HepG2 (cell line): ENCODE results near the gene TCF12. TPM values are rescaled to one million over a fixed set of nuclear protein-coding genes. Genes with fewer than 3 reads are reported as not detected.

ENCODE experiments used
- FOXK2 ChIP-seq: fragments of 450-650 bp; IDR thresholded peaks from 2 replicates; pipeline ENCODE4 v1.6.1; 2016
- JUND ChIP-seq: sonication (generic); formaldehyde crosslinking; IDR thresholded peaks from 2 replicates; pipeline ENCODE4 v1.8.0; 2022; ENCODE audit warnings: mild to moderate bottlenecking, missing genetic modification reagents
- SNAPC2 ChIP-seq: sonication (generic); formaldehyde crosslinking; IDR thresholded peaks from 2 replicates; pipeline ENCODE4 v1.8.1; 2022; ENCODE audit warnings: mild to moderate bottlenecking, missing genetic modification reagents
- ZNF138 ChIP-seq: sonication (generic); formaldehyde crosslinking; IDR thresholded peaks from 2 replicates; pipeline ENCODE4 v1.5.0; 2020; ENCODE audit warnings: mild to moderate bottlenecking, low read depth, missing genetic modification reagents
- ZNF562 ChIP-seq: sonication (generic); formaldehyde crosslinking; IDR thresholded peaks from 2 replicates; pipeline ENCODE4 v1.8.0; 2022; ENCODE audit warnings: missing genetic modification reagents, borderline replicate concordance
- polyA plus RNA-seq, 8 experiments: library from polyadenylated mRNA; depleted of rRNA in 3 of 8; stranded (reverse) in 7 of 8; unstranded in 1 of 8; fragments of >200 nt; fragmentation: Illumina TruSeq in 4 of 8; extraction: Trizol in 4 of 8; gene quantifications; 2 replicates each; pipeline versions ENCODE4 v1.2.1 to v1.2.3, GENCODE V29; 2011 to 2016; ENCODE audit warnings: low read depth in 4 of 8, missing spikeins in 1 of 8, mixed read lengths in 1 of 8; ENCODE audit not compliant: insufficient read depth in 1 of 8
- total RNA-seq, 5 experiments: library from RNA; depleted of rRNA; stranded (reverse); fragments of >200 nt; fragmentation: Illumina TruSeq; extraction: Trizol; gene quantifications; 2 replicates each; pipeline ENCODE4 v1.2.3, GENCODE V29; 2016; ENCODE audit warnings: low read depth in 1 of 5
- TF ChIP-seq, protein P1 (sequence below): sonication (generic); formaldehyde crosslinking; IDR thresholded peaks from 2 replicates; pipeline ENCODE4 v1.4.0; 2020; ENCODE audit warnings: missing genetic modification reagents, borderline replicate concordance
- TF ChIP-seq, protein P2 (sequence below), 2 experiments: fragments of 450-650 bp in 1 of 2; sonication (generic) in 1 of 2; formaldehyde crosslinking in 1 of 2; IDR thresholded peaks; 2 replicates each; pipeline versions ENCODE4 v1.6.1 to v1.8.0; 2016 to 2022; ENCODE audit warnings: antibody characterized with exemption in 1 of 2, mild to moderate bottlenecking in 1 of 2, missing genetic modification reagents in 1 of 2
- TF ChIP-seq, protein P3 (sequence below): fragments of 450-650 bp; IDR thresholded peaks from 2 replicates; pipeline ENCODE4 v1.6.1; 2017; ENCODE audit warnings: mild to moderate bottlenecking
- TF ChIP-seq, protein P4 (sequence below): sonication (generic); formaldehyde crosslinking; IDR thresholded peaks from 2 replicates; pipeline ENCODE4 v1.4.0; 2020; ENCODE audit warnings: low read depth, missing genetic modification reagents

The TCF12 gene
- total and polyA plus RNA-seq, 2 of the 13 experiments (the other 11 are each of a cell fraction or from before 2014, with no cell fraction given): 48.6 to 51.1 TPM

DNA sequence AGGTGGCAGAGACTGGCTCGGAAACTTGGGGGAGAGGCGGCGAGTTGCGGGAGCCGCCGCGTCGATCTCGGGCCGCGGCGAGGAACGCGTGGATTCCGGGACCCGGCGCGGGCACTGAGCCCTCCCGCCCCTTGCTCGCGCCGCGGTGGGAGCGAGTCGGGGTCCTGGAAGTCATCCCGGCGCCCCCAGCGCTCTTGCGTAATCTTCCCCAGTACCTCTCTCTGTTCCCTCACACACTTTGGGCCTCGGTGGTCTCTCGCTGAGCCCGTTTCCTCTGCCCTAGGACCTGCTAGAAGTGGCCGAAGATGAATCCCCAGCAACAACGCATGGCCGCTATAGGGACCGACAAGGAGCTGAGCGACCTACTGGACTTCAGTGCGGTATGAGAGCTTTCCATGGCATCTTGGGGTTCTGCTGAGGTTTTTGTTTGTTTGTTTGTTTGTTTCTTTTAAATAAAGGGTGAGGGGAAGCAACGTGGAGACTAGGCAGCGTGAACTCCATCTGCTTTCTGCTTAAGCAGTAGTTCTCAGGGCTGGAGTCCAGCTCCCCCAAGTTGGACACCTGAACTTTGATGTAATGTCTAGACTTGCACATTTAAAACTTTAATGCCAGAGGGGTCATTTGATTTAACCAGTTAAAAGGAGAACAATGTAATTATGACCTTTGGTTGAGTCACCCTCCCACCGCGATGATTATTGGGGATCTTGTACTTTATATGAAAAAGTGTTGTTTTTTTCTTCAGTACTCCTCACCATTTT is 1.3 kb downstream of the TCF12 start (continued):
- TF ChIP-seq, protein P1, sequence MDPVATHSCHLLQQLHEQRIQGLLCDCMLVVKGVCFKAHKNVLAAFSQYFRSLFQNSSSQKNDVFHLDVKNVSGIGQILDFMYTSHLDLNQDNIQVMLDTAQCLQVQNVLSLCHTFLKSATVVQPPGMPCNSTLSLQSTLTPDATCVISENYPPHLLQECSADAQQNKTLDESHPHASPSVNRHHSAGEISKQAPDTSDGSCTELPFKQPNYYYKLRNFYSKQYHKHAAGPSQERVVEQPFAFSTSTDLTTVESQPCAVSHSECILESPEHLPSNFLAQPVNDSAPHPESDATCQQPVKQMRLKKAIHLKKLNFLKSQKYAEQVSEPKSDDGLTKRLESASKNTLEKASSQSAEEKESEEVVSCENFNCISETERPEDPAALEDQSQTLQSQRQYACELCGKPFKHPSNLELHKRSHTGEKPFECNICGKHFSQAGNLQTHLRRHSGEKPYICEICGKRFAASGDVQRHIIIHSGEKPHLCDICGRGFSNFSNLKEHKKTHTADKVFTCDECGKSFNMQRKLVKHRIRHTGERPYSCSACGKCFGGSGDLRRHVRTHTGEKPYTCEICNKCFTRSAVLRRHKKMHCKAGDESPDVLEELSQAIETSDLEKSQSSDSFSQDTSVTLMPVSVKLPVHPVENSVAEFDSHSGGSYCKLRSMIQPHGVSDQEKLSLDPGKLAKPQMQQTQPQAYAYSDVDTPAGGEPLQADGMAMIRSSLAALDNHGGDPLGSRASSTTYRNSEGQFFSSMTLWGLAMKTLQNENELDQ: no peak
- TF ChIP-seq, protein P2, sequence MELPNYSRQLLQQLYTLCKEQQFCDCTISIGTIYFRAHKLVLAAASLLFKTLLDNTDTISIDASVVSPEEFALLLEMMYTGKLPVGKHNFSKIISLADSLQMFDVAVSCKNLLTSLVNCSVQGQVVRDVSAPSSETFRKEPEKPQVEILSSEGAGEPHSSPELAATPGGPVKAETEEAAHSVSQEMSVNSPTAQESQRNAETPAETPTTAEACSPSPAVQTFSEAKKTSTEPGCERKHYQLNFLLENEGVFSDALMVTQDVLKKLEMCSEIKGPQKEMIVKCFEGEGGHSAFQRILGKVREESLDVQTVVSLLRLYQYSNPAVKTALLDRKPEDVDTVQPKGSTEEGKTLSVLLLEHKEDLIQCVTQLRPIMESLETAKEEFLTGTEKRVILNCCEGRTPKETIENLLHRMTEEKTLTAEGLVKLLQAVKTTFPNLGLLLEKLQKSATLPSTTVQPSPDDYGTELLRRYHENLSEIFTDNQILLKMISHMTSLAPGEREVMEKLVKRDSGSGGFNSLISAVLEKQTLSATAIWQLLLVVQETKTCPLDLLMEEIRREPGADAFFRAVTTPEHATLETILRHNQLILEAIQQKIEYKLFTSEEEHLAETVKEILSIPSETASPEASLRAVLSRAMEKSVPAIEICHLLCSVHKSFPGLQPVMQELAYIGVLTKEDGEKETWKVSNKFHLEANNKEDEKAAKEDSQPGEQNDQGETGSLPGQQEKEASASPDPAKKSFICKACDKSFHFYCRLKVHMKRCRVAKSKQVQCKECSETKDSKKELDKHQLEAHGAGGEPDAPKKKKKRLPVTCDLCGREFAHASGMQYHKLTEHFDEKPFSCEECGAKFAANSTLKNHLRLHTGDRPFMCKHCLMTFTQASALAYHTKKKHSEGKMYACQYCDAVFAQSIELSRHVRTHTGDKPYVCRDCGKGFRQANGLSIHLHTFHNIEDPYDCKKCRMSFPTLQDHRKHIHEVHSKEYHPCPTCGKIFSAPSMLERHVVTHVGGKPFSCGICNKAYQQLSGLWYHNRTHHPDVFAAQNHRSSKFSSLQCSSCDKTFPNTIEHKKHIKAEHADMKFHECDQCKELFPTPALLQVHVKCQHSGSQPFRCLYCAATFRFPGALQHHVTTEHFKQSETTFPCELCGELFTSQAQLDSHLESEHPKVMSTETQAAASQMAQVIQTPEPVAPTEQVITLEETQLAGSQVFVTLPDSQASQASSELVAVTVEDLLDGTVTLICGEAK (IDR thresholded peaks at IDR 0.05): no peak
- TF ChIP-seq, protein P2 (CRISPR knock-in tag; IDR thresholded peaks at IDR 0.05): no peak
- TF ChIP-seq JUND (CRISPR knock-in tag) (no peak), ZNF138 (CRISPR knock-in tag) (no peak), SNAPC2 (CRISPR knock-in tag) (no peak), FOXK2 (no peak), ZNF562 (CRISPR knock-in tag) (no peak)
- TF ChIP-seq, protein P3, sequence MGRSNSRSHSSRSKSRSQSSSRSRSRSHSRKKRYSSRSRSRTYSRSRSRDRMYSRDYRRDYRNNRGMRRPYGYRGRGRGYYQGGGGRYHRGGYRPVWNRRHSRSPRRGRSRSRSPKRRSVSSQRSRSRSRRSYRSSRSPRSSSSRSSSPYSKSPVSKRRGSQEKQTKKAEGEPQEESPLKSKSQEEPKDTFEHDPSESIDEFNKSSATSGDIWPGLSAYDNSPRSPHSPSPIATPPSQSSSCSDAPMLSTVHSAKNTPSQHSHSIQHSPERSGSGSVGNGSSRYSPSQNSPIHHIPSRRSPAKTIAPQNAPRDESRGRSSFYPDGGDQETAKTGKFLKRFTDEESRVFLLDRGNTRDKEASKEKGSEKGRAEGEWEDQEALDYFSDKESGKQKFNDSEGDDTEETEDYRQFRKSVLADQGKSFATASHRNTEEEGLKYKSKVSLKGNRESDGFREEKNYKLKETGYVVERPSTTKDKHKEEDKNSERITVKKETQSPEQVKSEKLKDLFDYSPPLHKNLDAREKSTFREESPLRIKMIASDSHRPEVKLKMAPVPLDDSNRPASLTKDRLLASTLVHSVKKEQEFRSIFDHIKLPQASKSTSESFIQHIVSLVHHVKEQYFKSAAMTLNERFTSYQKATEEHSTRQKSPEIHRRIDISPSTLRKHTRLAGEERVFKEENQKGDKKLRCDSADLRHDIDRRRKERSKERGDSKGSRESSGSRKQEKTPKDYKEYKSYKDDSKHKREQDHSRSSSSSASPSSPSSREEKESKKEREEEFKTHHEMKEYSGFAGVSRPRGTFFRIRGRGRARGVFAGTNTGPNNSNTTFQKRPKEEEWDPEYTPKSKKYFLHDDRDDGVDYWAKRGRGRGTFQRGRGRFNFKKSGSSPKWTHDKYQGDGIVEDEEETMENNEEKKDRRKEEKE: no peak
- TF ChIP-seq, protein P4, sequence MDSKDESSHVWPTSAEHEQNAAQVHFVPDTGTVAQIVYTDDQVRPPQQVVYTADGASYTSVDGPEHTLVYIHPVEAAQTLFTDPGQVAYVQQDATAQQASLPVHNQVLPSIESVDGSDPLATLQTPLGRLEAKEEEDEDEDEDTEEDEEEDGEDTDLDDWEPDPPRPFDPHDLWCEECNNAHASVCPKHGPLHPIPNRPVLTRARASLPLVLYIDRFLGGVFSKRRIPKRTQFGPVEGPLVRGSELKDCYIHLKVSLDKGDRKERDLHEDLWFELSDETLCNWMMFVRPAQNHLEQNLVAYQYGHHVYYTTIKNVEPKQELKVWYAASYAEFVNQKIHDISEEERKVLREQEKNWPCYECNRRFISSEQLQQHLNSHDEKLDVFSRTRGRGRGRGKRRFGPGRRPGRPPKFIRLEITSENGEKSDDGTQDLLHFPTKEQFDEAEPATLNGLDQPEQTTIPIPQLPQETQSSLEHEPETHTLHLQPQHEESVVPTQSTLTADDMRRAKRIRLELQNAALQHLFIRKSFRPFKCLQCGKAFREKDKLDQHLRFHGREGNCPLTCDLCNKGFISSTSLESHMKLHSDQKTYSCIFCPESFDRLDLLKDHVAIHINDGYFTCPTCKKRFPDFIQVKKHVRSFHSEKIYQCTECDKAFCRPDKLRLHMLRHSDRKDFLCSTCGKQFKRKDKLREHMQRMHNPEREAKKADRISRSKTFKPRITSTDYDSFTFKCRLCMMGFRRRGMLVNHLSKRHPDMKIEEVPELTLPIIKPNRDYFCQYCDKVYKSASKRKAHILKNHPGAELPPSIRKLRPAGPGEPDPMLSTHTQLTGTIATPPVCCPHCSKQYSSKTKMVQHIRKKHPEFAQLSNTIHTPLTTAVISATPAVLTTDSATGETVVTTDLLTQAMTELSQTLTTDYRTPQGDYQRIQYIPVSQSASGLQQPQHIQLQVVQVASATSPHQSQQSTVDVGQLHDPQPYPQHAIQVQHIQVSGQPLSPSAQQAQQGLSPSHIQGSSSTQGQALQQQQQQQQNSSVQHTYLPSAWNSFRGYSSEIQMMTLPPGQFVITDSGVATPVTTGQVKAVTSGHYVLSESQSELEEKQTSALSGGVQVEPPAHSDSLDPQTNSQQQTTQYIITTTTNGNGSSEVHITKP (CRISPR knock-in tag): no peak
